ENCODE results near the gene TRIM73.
"Not testable (repeated sequence)": the region's sequence is repeated elsewhere in the genome, so short reads cannot be mapped to it uniquely, and the experiment has no call there.

TRIM73 gene

GRCh38 chr7:75395329-75395728 is at the start of gene TRIM73:
Gene TRIM73, plus strand, starts transcription at chr7:75395629. Its CDS starts 3,305 bp downstream, at chr7:75398934.
- not testable (repeated sequence) for DNase-seq

- DNase-seq = not testable (repeated sequence)
These were observed 36.5 kb upstream of the TRIM73 start for GRCh38 chr7:75358671-75359541.

- not testable (repeated sequence) for DNase-seq
These were observed 35.9 kb upstream of the TRIM73 start for GRCh38 chr7:75359542-75359848.

- DNase-seq = not testable (repeated sequence)
These were observed 31.4 kb upstream of the TRIM73 start for GRCh38 chr7:75364079-75364478.

- not testable (repeated sequence) for DNase-seq
These were observed 28.8 kb upstream of the TRIM73 start for GRCh38 chr7:75366643-75367042.

- DNase-seq = not testable (repeated sequence)
These were observed 28.1 kb upstream of the TRIM73 start for GRCh38 chr7:75367313-75367712.

- DNase-seq = not testable (repeated sequence)
These were observed 21.3 kb upstream of the TRIM73 start for GRCh38 chr7:75374144-75374518.

- DNase-seq = not testable (repeated sequence)
These were observed 20.7 kb upstream of the TRIM73 start for GRCh38 chr7:75374519-75375317.

- DNase-seq = not testable (repeated sequence)
These were observed 2.2 kb upstream of the TRIM73 start for GRCh38 chr7:75393194-75393593.

- not testable (repeated sequence) for DNase-seq
These were observed 2.4 kb downstream of the TRIM73 start for GRCh38 chr7:75397865-75398264.

- DNase-seq = not testable (repeated sequence)
These were observed 3.6 kb downstream of the TRIM73 start for GRCh38 chr7:75398771-75399700.

- DNase-seq = not testable (repeated sequence)
These were observed 5.1 kb downstream of the TRIM73 start for GRCh38 chr7:75400575-75400974.

GRCh38 chr7:75403455-75404443 is 8.3 kb downstream of the TRIM73 start:
- DNase-seq = not testable (repeated sequence)

GRCh38 chr7:75404663-75405062 is 9.2 kb downstream of the TRIM73 start:
- not testable (repeated sequence) for DNase-seq

- not testable (repeated sequence) for DNase-seq
These were observed 14.7 kb downstream of the TRIM73 start for GRCh38 chr7:75409880-75410822.

GRCh38 chr7:75410823-75411173 is 15.4 kb downstream of the TRIM73 start:
- DNase-seq = not testable (repeated sequence)

GRCh38 chr7:75414204-75414603 is 18.8 kb downstream of the TRIM73 start:
- DNase-seq = not testable (repeated sequence)

- DNase-seq = not testable (repeated sequence)
These were observed 19.4 kb downstream of the TRIM73 start for GRCh38 chr7:75414708-75415427.

GRCh38 chr7:75415428-75415817 is 20.0 kb downstream of the TRIM73 start:
- not testable (repeated sequence) for DNase-seq
